ENCODE results near the gene TTLL9.
A peak's percentile ranks its signal among the peaks of the same experiment; 100 is the strongest.

The TTLL9 gene

DNA sequence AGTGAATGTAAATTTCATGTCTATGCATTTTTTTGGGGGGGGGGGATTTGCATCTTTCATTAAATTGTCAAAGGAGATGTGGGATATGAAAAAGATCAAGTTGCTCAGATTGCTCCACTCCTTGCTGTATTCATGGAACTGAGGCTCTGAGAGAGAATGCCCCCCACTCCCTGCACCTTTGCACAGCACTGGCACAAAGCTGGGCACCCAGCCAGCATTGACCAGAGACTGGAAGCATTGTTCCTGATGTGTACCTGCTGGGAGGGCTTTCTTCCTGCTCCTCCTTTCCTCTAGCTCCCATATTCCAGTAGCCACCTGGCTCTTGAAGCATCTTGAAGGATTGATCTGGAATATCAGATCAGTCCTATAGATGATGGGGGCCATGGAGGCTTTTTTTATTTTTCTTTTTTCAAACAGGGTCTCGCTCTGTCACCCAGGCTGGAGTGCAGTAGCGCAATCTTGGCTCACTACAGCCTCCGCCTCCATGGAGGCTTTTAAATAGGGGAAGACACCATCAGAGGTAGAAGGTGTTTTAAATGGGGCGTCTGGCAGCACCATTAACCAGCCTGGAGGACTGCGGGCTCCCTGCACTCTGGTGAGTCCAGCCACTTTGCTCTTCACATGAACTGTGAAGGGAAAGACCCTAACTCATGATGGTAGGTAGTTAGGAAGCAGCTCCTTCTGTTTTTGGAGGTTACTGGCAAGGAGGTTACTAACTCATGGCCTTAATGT, 11.0 kb upstream of the TTLL9 start:
- no peak for DNase-seq (ENCODE audit: low spot score)

DNA sequence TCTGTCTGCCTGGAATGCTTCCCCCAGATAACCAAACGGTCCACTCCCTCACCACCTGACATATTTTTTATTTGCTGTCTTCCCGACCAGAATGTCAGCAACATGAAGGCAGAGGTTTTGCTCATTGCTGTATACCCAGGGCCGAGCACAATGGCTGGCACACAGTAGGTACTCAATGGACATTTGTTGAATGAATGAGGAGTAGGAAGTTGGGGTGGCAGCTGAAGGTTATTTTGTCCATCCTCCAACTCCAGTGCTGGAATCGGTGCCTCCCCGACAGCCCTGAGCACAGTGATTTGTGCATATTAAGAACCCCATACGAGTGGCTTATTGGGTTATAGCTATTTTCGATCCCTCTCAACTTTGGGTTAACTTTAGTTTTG, 10.4 kb upstream of the TTLL9 start:
- no peak for DNase-seq (ENCODE audit: low spot score)

GRCh38 chr20:31860390-31861134, 9.9 kb upstream of the TTLL9 start:
- peak; percentile 65 for DNase-seq (ENCODE audit: low spot score)

GRCh38 chr20:31861135-31861384, 9.4 kb upstream of the TTLL9 start:
- no peak for DNase-seq (ENCODE audit: low spot score)

DNA sequence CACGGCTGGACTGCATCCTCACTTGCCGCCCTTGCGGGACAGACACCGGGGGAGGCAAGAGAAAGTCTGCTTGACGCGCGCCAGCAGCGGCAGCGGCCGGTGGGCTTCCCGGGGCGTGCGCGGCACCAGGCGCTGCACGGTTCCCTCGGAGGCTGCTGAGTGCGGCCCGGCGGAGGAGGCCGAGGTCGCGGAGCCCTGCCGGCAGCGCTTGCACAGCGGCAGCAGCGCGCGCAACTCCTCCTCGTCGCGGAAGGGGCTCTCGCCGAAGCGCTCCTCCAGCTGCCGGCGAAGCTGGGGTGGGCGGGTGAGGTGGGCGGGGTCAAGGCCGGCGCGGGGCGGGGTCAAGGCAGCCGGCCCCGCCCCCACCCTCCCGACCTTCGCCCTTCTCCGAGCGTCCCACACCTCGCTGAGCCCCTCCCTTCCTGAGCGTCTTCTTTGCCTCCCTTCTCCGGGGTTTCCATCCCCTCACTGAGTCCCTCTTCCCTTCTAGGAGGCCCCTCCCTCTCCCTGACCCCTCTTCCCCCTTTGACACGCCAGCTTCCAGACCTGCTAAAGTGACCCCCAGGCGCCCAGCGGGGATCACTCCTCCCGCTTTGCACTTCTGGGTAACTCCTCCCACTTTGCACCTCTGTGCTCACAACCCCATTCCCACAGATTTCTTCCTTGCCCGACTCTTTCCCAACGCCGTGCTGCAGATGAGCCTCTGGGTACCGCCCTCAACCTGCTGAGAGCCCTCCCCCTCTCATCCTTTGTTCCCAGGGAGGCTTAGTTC, 8.9 kb upstream of the TTLL9 start:
- DNase-seq (ENCODE audit: low spot score), result peak; percentile 85

DNA sequence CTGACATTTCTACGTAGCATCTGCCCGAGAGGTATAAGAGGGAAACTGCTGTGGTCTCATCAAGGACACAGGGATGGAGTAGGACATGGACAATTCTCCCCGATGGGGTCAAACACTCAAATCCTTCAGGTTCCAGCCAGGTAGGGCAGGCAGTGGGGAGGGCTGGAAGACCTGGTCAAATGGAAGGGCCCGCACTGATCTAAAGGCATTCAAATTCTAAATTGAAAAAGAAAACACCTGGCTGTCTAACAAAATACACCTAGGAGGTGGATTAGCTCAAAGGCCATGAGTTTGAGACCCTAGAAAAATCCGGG, 8.3 kb upstream of the TTLL9 start:
- no peak for DNase-seq (ENCODE audit: low spot score)

- DNase-seq (ENCODE audit: low spot score), result no peak
Observed at GRCh38 chr20:31862506-31862905, 7.9 kb upstream of the TTLL9 start.

DNA sequence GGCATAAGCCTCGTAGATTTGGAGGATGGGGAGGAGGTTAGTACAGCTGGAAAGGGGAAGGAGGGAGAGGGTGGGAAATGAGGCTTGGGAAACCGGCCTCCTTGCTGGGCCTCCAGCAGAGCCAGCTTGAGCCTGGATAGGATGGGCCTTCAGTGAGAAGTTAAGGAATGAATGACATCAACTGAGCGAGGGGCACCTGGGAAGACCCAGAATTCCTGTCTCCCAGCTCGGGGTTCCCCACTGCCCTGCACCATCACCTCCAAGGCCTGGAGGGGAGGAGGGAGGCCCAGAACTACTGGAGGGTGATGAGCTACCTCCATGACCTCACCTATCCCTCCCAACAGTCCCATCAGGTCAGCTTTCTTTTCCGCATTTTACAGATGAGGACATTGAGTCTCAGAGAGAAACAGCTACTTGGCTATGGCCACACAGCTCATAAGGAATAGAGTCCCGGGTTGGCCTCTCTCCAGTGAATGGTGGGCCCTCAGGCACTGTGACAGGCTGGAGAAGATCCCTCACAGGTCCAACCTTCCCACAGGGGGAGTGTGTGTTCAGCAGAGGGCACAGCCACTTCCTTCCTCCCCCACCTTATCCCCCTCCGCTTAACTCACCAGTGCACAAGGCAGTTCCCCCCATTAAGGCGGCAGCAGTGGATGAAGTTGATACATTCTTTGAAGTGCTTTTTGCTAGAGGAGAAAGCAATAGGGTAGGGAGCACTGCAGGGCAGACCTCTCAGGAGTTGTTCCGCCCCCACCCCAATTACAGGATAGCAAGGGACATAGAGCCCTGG, 6.9 kb upstream of the TTLL9 start:
- no peak for DNase-seq (ENCODE audit: low spot score)

DNA sequence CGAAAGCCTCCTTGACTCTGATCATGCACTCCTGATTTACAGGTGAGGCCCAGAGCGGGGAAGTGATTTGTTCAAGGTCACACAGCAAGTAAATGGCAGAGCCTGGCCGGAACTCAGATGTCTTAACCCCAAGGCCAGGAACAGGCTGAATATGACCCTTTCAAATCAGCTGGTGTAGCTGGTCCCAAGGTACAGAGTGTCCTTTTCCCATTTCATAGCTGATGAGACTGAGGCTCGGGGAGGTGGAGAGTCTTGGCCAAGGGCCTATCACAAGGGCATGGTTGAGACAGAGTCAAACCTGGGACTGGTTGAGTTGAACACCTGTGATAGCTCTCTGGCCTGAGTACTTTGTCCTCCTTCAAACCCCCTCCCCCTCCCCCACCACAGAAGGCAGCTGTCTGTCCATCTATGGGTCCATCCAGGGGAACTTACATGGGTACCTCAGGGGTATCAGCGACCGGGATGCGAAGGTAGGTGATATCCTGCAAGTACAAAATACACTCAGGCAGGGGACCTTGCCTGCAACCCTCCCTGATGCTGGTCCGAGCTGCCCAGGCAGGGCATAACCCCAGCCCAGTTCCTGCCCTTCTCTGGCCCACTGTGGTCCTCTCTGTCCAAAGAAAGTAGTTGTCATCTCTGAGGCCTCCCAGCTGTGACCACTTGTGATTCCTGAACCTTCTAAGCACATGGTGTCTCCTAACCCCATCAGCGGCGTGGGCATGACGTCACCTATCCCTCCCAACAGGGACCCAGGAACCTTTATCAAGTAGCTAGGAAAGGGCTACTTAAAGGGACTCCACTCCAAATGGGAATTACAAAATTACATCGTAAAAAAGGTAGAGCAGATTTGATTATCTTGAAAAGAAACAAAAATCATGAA, 5.7 kb upstream of the TTLL9 start:
- no peak for DNase-seq (ENCODE audit: low spot score)

DNA sequence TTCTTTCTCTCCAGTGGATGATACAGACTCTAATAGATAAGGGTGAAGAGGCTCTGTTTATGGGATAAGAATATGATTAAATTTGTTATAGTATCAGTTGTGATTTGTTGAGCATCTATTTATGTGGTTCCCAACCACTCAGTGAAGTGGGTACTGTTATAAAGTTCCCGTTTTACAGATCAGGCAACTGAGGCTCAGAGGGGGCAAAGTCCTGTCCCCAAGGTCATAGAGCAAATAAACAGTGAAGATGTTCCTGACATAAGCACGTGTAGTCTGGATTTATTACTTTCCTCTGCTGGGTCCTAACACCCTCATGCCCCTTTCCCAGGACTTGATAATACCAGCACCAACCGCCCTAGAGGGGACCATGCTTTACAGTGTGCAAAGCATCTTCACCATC, 4.2 kb upstream of the TTLL9 start:
- no peak for DNase-seq (ENCODE audit: low spot score)

- DNase-seq (ENCODE audit: low spot score), result no peak
Observed at GRCh38 chr20:31868853-31869672, 1.4 kb upstream of the TTLL9 start.

GRCh38 chr20:31869673-31869941, 827 bp upstream of the TTLL9 start:
- peak; percentile 4 for DNase-seq (ENCODE audit: low spot score)

DNA sequence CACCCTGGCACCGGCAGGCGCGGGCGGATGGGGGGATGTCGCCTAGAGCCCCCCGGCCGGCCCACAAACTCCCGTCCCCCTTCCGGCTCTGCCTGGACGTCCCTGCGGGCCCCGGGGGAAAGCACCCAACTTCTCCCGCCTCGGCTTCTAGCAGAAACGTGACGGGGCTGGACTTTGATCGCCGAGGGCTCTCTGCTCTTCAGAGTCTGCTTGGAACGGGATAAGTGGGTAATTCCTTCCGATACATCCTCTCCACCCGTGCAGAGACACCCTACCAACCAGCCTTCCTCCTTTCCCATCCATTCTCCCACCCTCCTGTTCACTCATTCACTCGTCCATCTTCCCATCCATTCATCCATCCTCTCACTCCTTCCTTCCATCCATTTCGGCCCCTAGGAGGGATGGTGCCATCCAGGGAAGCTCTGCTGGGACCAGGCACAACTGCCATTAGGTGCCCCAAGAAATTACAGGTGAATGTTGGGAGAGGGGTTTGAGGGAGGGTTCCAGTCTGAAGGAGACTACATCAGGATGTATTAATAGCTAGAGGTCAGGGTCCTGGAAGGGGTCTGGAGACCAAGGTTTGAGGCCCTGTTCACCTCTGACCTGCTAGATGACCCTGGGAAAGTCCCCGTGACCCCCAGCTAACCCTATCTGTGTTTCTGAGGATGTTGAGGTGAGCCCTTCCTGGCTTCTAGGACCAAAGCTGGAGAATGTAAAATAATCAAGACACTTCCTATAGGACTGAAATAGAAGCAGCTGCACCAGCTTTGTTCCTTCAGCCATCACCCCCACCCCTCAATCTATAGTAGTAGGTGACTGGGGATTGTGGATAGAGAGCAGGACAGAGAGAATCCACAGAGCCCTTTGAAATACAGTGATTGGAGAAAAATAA, 538 bp downstream of the TTLL9 start:
- DNase-seq (ENCODE audit: low spot score), result no peak

GRCh38 chr20:31871618-31871954, 1.2 kb downstream of the TTLL9 start:
- DNase-seq (ENCODE audit: low spot score), result no peak

DNA sequence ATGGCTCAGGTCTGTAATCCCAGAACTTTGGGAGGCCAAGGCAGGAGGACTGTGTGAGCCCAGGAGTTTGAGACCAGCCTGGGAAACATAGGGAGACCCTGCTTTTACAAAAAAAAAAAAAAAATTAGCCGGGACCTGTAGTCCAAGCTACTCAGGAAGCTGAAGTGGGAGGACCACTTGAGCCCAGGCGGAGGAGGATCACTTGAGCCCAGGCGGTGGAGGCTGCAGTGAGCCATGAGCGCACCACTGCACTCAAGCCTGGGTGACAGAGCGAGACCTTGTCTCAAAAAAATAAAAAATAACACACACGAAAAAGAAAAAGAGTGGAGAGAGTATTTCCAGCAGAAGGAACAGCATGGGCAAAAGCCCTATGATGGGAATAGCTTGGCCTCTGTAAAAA, 2.0 kb downstream of the TTLL9 start:
- DNase-seq (ENCODE audit: low spot score), result no peak

DNA sequence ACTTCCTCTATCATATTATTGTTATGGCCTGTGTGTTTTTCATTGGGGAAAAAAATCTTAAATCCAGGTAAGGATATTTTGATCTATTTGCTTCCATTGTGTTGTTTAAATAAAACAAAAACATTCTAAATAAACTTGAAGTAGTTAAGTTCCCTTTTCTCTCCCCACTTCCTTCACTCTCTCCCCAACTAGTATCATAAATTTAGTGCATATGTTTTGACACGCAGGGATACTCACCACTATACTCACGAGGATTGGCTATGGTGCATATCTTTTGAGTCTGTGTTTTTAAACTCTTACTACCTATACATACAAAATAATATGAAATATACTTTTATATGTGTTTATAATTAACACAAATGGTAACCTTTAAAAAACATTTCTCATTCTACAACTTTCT, 5.2 kb downstream of the TTLL9 start:
- DNase-seq (ENCODE audit: low spot score), result no peak

- DNase-seq (ENCODE audit: low spot score), result no peak
Observed at GRCh38 chr20:31877684-31878083, 7.2 kb downstream of the TTLL9 start.

GRCh38 chr20:31879143-31879987, 8.9 kb downstream of the TTLL9 start:
- DNase-seq (ENCODE audit: low spot score), result peak; percentile 98

DNA sequence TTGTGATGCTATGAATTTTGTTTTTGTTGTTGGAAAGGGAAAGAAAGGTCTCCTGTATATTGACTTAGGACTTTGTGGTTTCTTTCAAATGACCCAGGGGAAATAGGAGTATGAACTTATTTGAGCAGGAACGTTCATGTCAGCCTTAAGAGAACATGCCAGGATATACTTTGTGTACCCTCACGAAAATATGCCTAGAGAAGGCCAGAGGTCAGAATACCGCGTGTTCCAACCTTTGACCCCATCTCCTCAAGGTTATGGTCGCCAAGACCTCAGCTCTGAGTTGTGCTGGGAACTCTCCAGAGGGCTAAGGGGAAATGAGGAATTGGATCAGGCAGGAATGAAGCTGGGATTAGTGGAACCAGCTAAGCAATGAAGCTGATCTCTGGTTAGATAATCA, 11.5 kb downstream of the TTLL9 start:
- DNase-seq (ENCODE audit: low spot score), result no peak

Data from AG20443 (cell line).